Neural cell (in vitro differentiated cells): Measurements from ENCODE around the gene MMP24OS. TPM values are rescaled to one million over a fixed set of nuclear protein-coding genes. Genes with fewer than 3 reads are reported as not detected.

Experiments used
- H2AFZ ChIP-seq: fragments of 200-600, 300-800 bp; sonication (generic), shearing (Covaris generic); 2 replicates; pipeline ENCODE4 v1.6.0; 2014; ENCODE audit warnings: low read depth, mild to moderate bottlenecking, antibody characterized with exemption, low read length, moderate library complexity
- H3F3A ChIP-seq: fragments of 200-600 bp; shearing (Covaris generic); 2 replicates; pipeline ENCODE4 v1.6.1; 2016; ENCODE audit warnings: mild to moderate bottlenecking, moderate library complexity, mixed read lengths, antibody characterized with exemption, low read length; ENCODE audit not compliant: insufficient read depth, poor library complexity, severe bottlenecking
- H3K27ac ChIP-seq: fragments of 200-600, 300-800 bp; sonication (generic), shearing (Covaris generic); 2 replicates; pipeline ENCODE4 v1.5.1; 2014; ENCODE audit warnings: mild to moderate bottlenecking, low read length, moderate library complexity
- H3K27me3 ChIP-seq: fragments of 300-800, 200-600 bp; sonication (generic), shearing (Covaris generic); 2 replicates; pipeline ENCODE4 v1.6.0; 2014; ENCODE audit warnings: mild to moderate bottlenecking, low read depth, low read length, moderate library complexity; ENCODE audit not compliant: insufficient read depth
- H3K36me3 ChIP-seq: fragments of 300-800, 200-600 bp; sonication (generic), shearing (Covaris generic); 2 replicates; pipeline ENCODE4 v1.5.1; 2014; ENCODE audit warnings: mild to moderate bottlenecking, antibody characterized with exemption, low read length, moderate library complexity; ENCODE audit not compliant: insufficient read depth
- H3K4me2 ChIP-seq: fragments of 300-800, 200-600 bp; sonication (generic), shearing (Covaris generic); 2 replicates; pipeline ENCODE4 v1.6.0; 2014; ENCODE audit warnings: mild to moderate bottlenecking, low read length
- H3K4me3 ChIP-seq: fragments of 300-800, 200-600 bp; sonication (generic), shearing (Covaris generic); 2 replicates; pipeline ENCODE4 v1.5.1; 2014; ENCODE audit warnings: mild to moderate bottlenecking, low read length, moderate library complexity
- H3K79me2 ChIP-seq: fragments of 200-600 bp; shearing (Covaris generic); replicated peaks from 2 replicates; pipeline ENCODE4 v1.6.0; 2014; ENCODE audit warnings: mild to moderate bottlenecking, low read length, moderate library complexity; ENCODE audit not compliant: insufficient read depth
- H3K9ac ChIP-seq: fragments of 300-800, 200-600 bp; sonication (generic), shearing (Covaris generic); 2 replicates; pipeline ENCODE4 v1.6.1; 2016; ENCODE audit warnings: mild to moderate bottlenecking, low read length, mixed read lengths
- H3K9me2 ChIP-seq: fragments of 200-600 bp; shearing (Covaris generic); 2 replicates; pipeline ENCODE4 v1.6.1; 2016; ENCODE audit warnings: mild to moderate bottlenecking, low read length, mixed read lengths; ENCODE audit not compliant: insufficient read depth
- H3K9me3 ChIP-seq: fragments of 200-600, 300-800 bp; sonication (generic), shearing (Covaris generic); 2 replicates; pipeline ENCODE4 v1.6.1; 2016; ENCODE audit warnings: mild to moderate bottlenecking, mixed run types, low read length, moderate library complexity, mixed read lengths
- H4K20me1 ChIP-seq: fragments of 200-600 bp; shearing (Covaris generic); 2 replicates; pipeline ENCODE4 v1.6.1; 2016; ENCODE audit warnings: mild to moderate bottlenecking, mixed run types; ENCODE audit not compliant: insufficient read depth
- EZH2 ChIP-seq: fragments of 200-600, 300-800 bp; shearing (Covaris generic), sonication (generic); IDR thresholded peaks from 2 replicates; pipeline ENCODE4 v1.6.1; 2014; ENCODE audit warnings: antibody characterized with exemption, low read length, borderline replicate concordance, mild to moderate bottlenecking; ENCODE audit not compliant: insufficient read depth, poor library complexity, severe bottlenecking
- MXI1 ChIP-seq: fragments of 450-650 bp; conservative IDR thresholded peaks from 2 replicates; pipeline ENCODE4 v1.6.1; 2014; ENCODE audit warnings: antibody characterized with exemption, mild to moderate bottlenecking; ENCODE audit not compliant: poor library complexity, severe bottlenecking
- POLR2AphosphoS5 ChIP-seq: IDR thresholded peaks from 2 replicates; pipeline ENCODE4 v1.6.1; 2012
- RAD21 ChIP-seq: fragments of 450-650 bp; conservative IDR thresholded peaks from 2 replicates; pipeline ENCODE4 v1.6.1; 2014; ENCODE audit warnings: antibody characterized with exemption, mild to moderate bottlenecking, moderate library complexity
- SMC3 ChIP-seq: fragments of 450-650 bp; conservative IDR thresholded peaks from 2 replicates; pipeline ENCODE4 v1.6.1; 2014; ENCODE audit warnings: antibody characterized with exemption, mild to moderate bottlenecking, moderate library complexity; ENCODE audit not compliant: poor library complexity
- TAF1 ChIP-seq: IDR thresholded peaks from 2 replicates; pipeline ENCODE4 v1.6.1; 2012; ENCODE audit warnings: low read depth
- polyA plus RNA-seq: library from polyadenylated mRNA; depleted of rRNA; stranded (reverse); fragments of >200 nt; gene quantifications from 2 replicates; pipeline ENCODE4 v1.2.3, GENCODE V29; 2014
- TF ChIP-seq, protein P1 (sequence below): IDR thresholded peaks from 2 replicates; pipeline ENCODE4 v1.6.1; 2012; ENCODE audit warnings: borderline replicate concordance

MMP24OS gene
- polyA plus RNA-seq, 1 donor from 2014 or later: 7.7 TPM

DNA sequence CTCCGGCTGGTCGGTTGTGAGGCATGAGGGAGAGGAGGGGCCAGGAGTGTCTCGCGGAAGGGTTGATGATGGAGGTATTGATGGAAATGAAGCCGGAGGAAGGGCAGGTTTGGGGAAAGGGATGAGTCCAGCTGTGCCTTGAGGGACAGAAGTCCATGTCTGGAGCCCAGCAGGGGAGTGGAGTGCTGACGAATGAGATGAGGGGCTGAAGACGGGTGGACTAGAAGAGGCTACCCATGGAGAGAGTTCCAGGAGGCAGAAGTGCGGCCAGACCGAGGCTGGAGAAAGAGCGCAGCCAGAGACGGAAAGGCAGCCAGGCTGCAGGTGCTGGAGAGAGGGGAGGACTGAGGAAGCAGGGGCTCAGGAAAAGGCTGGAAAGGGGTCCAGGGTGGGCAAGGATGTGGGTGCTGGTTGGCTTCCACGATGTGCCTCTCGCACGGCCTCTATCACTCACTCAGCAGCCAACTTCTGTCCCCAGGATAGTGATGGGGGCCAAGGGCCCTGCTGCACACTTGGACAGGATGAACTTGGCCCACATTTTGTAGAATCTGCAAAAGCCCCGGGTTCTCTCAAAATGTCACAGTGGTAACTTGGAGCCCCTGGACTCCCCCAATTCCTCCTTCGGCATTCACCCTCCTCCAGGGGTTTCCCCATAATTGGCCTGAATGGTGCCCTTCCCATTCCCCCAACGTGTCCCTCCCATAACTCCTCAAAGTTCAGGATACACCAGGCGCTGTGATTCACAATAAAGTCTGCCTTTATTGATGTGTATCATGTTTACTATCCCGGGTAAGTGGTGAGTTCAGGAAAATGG, 7.3 kb upstream of the MMP24OS start:
- H3K36me3 ChIP-seq: no peaks in the 10 kb centered on the region
- no peaks in the 10 kb centered on the region for H4K20me1 ChIP-seq
- peak overlapping the region; percentile 97 for H3K4me3 ChIP-seq
- H3K9ac ChIP-seq: peak overlapping the region; percentile 82
- H2AFZ ChIP-seq: peak overlapping the region; percentile 69
- no peak for TF ChIP-seq SMC3
- peak; percentile 27 for TF ChIP-seq RAD21
- no peaks in the 10 kb centered on the region for H3K27me3 ChIP-seq
- H3F3A ChIP-seq: no peaks in the 10 kb centered on the region
- no peaks in the 10 kb centered on the region for H3K9me2 ChIP-seq
- H3K9me3 ChIP-seq: no peaks in the 10 kb centered on the region
- peaks cover 16% of the 10 kb centered on the region for H3K79me2 ChIP-seq
- H3K27ac ChIP-seq: peak overlapping the region; percentile 68
- H3K4me2 ChIP-seq: peak overlapping the region; percentile 71

DNA sequence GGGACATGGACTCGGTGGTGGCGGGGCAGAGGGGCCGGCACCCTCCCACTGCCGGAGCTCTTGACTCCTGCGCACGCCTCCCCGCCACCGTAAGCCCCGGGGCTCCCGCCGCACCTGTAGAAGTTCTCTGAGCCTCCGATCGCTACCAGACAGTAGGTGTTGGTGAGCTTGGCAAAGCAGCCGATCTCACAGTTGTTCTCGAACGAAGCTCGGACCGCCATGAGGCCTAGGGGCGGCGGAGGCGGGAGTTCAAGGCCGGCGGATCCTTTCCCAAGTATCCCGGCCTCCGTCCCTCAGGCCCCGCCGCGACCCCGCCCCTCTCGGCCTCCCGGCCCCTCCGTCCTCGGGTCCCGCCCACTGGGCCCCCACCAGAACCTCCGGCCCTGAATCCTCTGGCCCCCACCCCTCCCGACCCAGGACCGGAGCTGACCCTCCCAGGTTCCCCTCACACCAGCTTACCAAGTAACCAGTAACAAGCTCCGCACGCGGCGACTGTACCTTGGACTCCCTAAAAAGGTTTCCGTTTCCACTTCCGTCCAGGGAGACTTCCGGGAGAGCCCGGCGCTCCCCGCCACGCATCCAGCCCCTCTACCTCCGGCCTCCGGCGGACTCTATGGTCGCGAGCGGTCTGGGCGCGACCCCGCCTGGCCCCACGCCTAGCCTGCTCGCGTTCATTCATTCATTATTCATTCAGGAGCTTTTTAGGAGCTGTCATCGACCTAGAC, 6.5 kb upstream of the MMP24OS start, which contains the start of gene EIF6:
Gene EIF6, minus strand, starts transcription at position 506 of the 725 bp plus-strand sequence. Its CDS starts 285 bp downstream, at position 221.
- H3K9me3 ChIP-seq: no peaks in the 10 kb centered on the region
- no peaks in the 10 kb centered on the region for H4K20me1 ChIP-seq
- H3K4me2 ChIP-seq: peak within 1 kb of the TSS; percentile 71
- H3K27me3 ChIP-seq: no peaks in the 10 kb centered on the region
- TF ChIP-seq POLR2AphosphoS5 (peak; percentile 59), TAF1 (no peak), MXI1 (peak; percentile 85), RAD21 (no peak), EZH2 (no peak)
- TF ChIP-seq, protein P1, sequence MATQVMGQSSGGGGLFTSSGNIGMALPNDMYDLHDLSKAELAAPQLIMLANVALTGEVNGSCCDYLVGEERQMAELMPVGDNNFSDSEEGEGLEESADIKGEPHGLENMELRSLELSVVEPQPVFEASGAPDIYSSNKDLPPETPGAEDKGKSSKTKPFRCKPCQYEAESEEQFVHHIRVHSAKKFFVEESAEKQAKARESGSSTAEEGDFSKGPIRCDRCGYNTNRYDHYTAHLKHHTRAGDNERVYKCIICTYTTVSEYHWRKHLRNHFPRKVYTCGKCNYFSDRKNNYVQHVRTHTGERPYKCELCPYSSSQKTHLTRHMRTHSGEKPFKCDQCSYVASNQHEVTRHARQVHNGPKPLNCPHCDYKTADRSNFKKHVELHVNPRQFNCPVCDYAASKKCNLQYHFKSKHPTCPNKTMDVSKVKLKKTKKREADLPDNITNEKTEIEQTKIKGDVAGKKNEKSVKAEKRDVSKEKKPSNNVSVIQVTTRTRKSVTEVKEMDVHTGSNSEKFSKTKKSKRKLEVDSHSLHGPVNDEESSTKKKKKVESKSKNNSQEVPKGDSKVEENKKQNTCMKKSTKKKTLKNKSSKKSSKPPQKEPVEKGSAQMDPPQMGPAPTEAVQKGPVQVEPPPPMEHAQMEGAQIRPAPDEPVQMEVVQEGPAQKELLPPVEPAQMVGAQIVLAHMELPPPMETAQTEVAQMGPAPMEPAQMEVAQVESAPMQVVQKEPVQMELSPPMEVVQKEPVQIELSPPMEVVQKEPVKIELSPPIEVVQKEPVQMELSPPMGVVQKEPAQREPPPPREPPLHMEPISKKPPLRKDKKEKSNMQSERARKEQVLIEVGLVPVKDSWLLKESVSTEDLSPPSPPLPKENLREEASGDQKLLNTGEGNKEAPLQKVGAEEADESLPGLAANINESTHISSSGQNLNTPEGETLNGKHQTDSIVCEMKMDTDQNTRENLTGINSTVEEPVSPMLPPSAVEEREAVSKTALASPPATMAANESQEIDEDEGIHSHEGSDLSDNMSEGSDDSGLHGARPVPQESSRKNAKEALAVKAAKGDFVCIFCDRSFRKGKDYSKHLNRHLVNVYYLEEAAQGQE: no peak
- peak within 1 kb of the TSS; percentile 82 for H3K9ac ChIP-seq
- H3K27ac ChIP-seq: peak within 1 kb of the TSS; percentile 68
- H3K4me3 ChIP-seq: peak within 1 kb of the TSS; percentile 97
- H3F3A ChIP-seq: no peaks in the 10 kb centered on the region
- no peaks in the 10 kb centered on the region for H3K36me3 ChIP-seq
- peak within 1 kb of the TSS; percentile 69 for H2AFZ ChIP-seq
- H3K9me2 ChIP-seq: no peaks in the 10 kb centered on the region
- H3K79me2 ChIP-seq: peaks cover 16% of the 10 kb centered on the region
